ENCODE measurements around the gene C3. TPM values are rescaled to one million over a fixed set of nuclear protein-coding genes. Genes with fewer than 3 reads are reported as not detected.
"Not testable (repeated sequence)": the region's sequence is repeated elsewhere in the genome, so short reads cannot be mapped to it uniquely, and the experiment has no call there.

Gene C3
- polyA plus RNA-seq, 3 donors = 17.4 to 23.4 (median 20.1) TPM

DNA sequence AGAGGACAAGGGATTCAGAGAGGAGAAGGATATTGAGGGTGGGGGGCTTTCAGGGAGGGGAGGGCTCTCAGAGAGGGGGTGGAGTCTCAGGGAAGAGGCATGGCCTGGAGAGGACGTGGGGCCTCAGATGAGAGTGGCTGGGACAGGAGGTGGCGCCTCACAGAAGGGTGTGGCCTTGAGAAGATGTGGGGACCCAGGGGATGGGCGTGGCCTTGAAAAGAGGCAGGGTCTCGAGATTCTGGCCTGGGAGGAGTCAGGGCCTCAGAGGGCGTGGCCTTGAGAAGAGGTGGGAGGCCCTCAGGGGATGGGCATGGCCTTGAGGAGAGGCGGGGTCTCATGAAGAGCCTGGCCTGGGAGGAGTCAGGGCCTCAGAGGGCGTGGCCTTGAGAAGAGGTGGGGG, 26.8 kb downstream of the C3 start:
- DNase-seq (ENCODE audit: low read depth in 3 of 3, low spot score in 2 of 3) = no peak

- no peak for DNase-seq (ENCODE audit: low read depth in 3 of 3, low spot score in 2 of 3)
Observed at GRCh38 chr19:6693056-6693471, 27.4 kb downstream of the C3 start.

- DNase-seq (ENCODE audit: low read depth in 3 of 3, low spot score in 2 of 3) = no peak
Observed at GRCh38 chr19:6692027-6692426, 28.4 kb downstream of the C3 start.

- no peak for DNase-seq (ENCODE audit: low read depth in 3 of 3, low spot score in 2 of 3)
Observed at GRCh38 chr19:6691342-6691741, 29.1 kb downstream of the C3 start.

- DNase-seq (ENCODE audit: low read depth in 3 of 3, low spot score in 2 of 3) = no peak
Observed at GRCh38 chr19:6690160-6690885, 30.1 kb downstream of the C3 start.

DNA sequence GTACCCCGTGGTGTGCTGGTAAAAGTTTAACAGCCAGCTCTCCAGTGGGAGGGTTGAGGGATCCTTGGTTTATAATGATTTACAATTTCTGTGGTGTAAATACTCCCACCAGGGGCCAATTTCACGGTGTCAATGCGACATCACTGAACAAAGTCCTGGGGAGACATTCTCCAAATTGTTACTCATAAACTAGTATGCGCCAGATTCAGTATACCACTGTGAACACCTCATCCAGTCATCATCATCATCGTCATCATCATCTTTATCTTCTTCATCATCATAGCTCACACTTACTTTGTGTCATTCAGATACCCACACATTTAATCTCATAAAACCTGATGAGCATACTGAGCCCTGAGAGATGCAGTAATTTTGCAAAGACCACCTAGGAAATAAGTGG, 33.3 kb downstream of the C3 start:
- no peak for DNase-seq (ENCODE audit: low read depth in 3 of 3, low spot score in 2 of 3)

DNA sequence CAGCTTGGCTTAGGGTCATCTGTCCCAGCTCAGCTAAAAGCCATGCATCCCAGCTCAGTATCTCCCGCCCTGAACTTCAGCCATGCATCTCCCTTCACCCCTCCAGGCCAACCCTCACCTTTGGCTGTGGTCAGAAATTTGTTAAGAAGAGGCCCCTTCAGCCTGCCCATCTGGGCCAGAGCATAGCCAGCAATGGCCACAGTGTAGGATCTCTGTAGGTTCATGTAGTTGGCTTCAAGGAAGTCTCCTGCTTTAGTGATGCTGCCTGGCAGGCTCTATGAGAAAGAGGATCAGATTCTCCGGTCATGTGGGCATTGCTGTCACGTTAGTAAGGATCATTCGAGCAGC, 33.8 kb downstream of the C3 start:
- DNase-seq (ENCODE audit: low read depth in 3 of 3, low spot score in 2 of 3) = no peak

DNA sequence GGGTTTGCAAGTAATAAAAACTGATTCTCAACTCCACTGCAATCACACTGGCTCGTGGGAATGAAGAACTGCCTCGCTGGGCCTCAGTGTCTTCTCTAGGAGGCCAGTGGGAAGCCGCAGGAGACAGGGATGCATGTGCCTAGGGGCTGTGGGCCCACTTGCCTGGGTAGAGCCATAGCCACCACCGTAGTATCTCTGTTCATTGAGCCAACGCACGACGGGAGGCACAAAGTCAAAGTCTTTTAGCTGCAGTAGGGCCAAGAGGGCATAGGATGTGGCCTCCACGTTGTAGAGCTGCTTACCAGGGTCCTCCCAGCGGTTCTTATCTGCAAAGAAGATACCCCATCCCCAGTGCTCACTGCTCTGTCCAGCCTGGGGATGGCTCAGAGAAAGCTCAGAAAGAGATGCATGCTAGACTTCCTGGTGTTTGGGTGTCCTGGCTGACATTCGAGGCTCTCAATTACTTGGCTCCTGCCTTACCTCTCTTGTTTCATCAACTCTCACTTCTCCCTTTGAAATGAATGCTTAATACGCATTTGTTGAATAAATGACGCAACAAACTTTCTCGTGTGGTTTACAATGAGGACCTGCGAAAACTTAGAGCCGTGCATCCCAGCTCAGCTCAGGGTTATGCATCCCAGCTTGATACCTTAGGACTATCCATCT, 34.4 kb downstream of the C3 start:
- DNase-seq (ENCODE audit: low read depth in 3 of 3, low spot score in 2 of 3) = no peak

GRCh38 chr19:6685482-6685881, 35.0 kb downstream of the C3 start:
- DNase-seq (ENCODE audit: low read depth in 3 of 3, low spot score in 2 of 3) = no peak

- DNase-seq (ENCODE audit: low read depth in 3 of 3, low spot score in 2 of 3) = no peak
Observed at GRCh38 chr19:6683971-6684370, 36.5 kb downstream of the C3 start.

GRCh38 chr19:6682607-6683128, 37.8 kb downstream of the C3 start:
- DNase-seq (ENCODE audit: low read depth in 3 of 3, low spot score in 2 of 3) = no peak

DNA sequence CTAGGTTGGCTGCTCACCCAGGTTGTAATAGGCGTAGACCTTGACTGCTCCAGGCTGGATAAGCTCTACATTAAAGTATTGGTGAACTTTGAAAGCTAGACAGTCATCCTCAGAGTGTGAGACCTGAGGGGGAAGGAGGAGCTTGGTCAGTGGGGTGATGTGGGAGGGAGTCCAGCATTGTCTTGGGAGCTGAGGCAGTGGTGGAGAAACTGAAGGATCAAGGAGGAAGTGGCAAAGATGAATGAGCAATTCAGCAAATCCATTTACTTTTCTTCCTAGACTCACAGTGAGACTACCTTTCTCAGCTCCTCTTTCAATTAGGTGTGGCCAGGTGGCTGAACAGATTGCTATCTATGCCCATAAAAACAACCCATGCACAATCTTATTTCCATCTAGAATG, 40.3 kb downstream of the C3 start:
- no peak for DNase-seq (ENCODE audit: low read depth in 3 of 3, low spot score in 2 of 3)

DNA sequence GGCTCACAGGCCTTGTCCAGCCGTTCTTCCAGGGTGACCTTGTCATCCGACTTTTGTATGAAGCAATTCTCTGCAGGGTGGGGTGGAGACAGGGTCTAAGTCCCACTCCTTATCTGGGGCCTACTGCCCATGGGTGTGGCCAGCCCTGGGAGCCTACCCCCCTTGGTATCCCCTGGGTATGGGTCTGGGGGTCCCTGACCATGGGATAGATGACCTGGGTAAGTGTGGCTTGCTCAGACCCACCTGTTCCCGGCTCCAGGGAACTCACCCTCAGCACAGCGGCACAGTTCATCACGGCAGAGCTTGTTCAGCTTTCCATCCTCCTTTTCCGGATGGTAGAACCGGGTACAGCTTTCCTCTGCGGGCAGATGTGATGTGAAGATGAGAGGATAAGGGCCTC, 41.3 kb downstream of the C3 start:
- no peak for DNase-seq (ENCODE audit: low read depth in 3 of 3, low spot score in 2 of 3)

GRCh38 chr19:6678690-6679109, 41.8 kb downstream of the C3 start:
- no peak for DNase-seq (ENCODE audit: low read depth in 3 of 3, low spot score in 2 of 3)

- DNase-seq (ENCODE audit: low read depth in 3 of 3, low spot score in 2 of 3) = no peak
Observed at GRCh38 chr19:6677883-6678689, 42.4 kb downstream of the C3 start.

- no peak for DNase-seq (ENCODE audit: low read depth in 3 of 3, low spot score in 2 of 3)
Observed at GRCh38 chr19:6677495-6677882, 43.0 kb downstream of the C3 start.

- DNase-seq (ENCODE audit: low read depth in 3 of 3, low spot score in 2 of 3) = no peak
Observed at GRCh38 chr19:6676288-6676687, 44.2 kb downstream of the C3 start.

DNA sequence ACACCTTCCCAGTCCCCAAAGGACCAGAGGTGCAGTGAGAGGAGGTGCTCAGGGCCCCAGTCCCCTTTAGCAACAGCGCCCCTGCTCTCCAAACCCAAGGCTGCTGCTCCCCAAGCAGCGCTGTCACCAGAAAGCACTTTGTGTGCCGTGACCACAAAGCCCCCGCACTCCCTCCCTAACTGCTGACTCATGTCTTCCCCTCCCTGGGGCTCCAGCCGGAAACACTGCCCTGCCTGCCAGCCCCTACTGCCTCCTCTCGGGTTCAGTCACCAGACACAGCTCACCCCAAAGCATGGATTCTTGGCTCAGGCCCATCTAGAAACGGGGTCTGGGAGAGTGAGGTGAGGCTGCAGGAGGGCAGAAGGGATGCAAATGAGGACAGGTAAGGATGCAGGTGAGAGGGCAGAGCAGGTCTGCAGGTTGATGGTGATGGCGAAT, 45.6 kb downstream of the C3 start:
- peak in 1 of 3 donors; percentile 12 for DNase-seq (ENCODE audit: low read depth in 3 of 3, low spot score in 2 of 3)

GRCh38 chr19:6674408-6674807, 46.0 kb downstream of the C3 start:
- DNase-seq (ENCODE audit: low read depth in 3 of 3, low spot score in 2 of 3) = not testable (repeated sequence)

DNA sequence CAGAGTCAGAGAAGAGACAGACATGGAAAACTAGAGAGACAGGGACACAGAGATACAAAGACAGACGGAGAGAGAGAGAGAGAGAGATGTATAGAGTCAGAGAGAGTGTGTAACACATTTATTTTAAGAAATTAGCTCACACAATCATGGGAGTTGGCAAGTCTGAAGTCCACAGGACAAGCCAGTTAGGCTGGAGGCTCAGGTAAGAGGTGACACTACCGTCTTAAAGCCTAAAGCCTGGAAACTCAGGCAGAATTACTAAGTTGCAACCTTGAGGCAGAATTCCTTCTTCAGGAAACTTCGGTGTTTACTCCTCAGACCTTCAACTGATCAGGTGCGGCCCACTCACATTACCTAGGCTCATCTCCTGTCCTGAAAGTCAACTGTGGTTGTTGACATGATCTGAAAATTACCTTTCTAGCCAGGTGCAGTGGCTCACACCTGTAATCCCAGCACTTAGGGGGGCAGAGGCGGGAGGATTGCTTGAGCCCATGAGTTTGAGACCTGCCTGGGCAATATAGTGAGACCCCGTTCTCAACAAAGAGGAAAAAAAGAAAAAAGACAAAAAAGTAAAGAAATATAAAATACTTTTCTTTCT, 47.7 kb downstream of the C3 start:
- DNase-seq (ENCODE audit: low read depth in 3 of 3, low spot score in 2 of 3) = no peak

- DNase-seq (ENCODE audit: low read depth in 3 of 3, low spot score in 2 of 3) = no peak
Observed at GRCh38 chr19:6671960-6672359, 48.5 kb downstream of the C3 start.
